GM12878 (cell line): ENCODE results near the gene RIPOR3. TPM values are rescaled to one million over a fixed set of nuclear protein-coding genes. Genes with fewer than 3 reads are reported as not detected.

Experiments used
- ATAC-seq: fragments of 200-7000 bp; cut with Tn5 transposase; 3 replicates; pipeline ENCODE4 v1.9.1; 2020; ENCODE audit warnings: mild to moderate bottlenecking, moderate library complexity
- BruUV-seq: library from RNA; stranded (reverse); fragments of 400-500 nt; replicated peaks from 2 replicates; lab custom pipeline; 2021; lab: Mats Ljungman, UMichigan
- CTCF ChIA-PET: fragments of 300-600 bp; sonication (Branson Sonifier 250); formaldehyde crosslinking; extraction: SDS; loops from one replicate; lab custom pipeline; 2021; ENCODE audit warnings: inconsistent platforms; lab: Yijun Ruan, JAX
- POLR2A ChIA-PET: fragments of 350-600 bp; formaldehyde crosslinking; extraction: SDS; loops from one replicate; lab custom pipeline; 2021; ENCODE audit warnings: inconsistent platforms; lab: Charles Lee
- RAD21 ChIA-PET: fragments of 300-600 bp; sonication (Branson Sonifier 250); formaldehyde crosslinking; loops from one replicate; lab custom pipeline; 2023; ENCODE audit warnings: antibody characterized with exemption; ENCODE audit not compliant: unreplicated experiment; lab: Charles Lee
- SMC1A ChIA-PET: fragments of 300-600 bp; sonication (Branson Sonifier 250); formaldehyde crosslinking; loops from one replicate; lab custom pipeline; 2023; ENCODE audit not compliant: unreplicated experiment, uncharacterized antibody; lab: Charles Lee
- DNase-seq: peaks from one replicate; pipeline ENCODE4 v3.0.0-alpha.2; 2011; ENCODE audit warnings: low read depth, low spot score
- FAIRE-seq: peaks from 3 replicates; lab custom pipeline; 2011; peaks lifted over from hg19 to GRCh38; lab: Jason Lieb, UNC
- H2AFZ ChIP-seq: 2 replicates; pipeline ENCODE4 v1.6.0; 2011; ENCODE audit warnings: low read depth, low read length, control low read depth; ENCODE audit not compliant: control insufficient read depth
- H3K27ac ChIP-seq: 2 replicates; pipeline ENCODE4 v1.5.1; 2011; ENCODE audit warnings: control low read depth; ENCODE audit not compliant: control insufficient read depth, insufficient read depth
- H3K27me3 ChIP-seq, 2 experiments: replicated peaks in 1 of 2; 2 replicates each; pipeline versions ENCODE4 v1.6.0 to v1.6.1; 2011; ENCODE audit warnings: low read length in 1 of 2; ENCODE audit not compliant: control insufficient read depth in 2 of 2, insufficient read depth in 2 of 2
- H3K36me3 ChIP-seq, 2 experiments: 2 replicates each; pipeline ENCODE4 v1.5.1; 2011; ENCODE audit warnings: low read length in 1 of 2; ENCODE audit not compliant: control insufficient read depth in 2 of 2, insufficient read depth in 2 of 2
- H3K4me1 ChIP-seq: 2 replicates; pipeline ENCODE4 v1.6.1; 2011; ENCODE audit warnings: mild to moderate bottlenecking, low read length, moderate library complexity, mixed read lengths; ENCODE audit not compliant: control insufficient read depth, insufficient read depth
- H3K4me2 ChIP-seq: 2 replicates; pipeline ENCODE4 v1.6.0; 2011; ENCODE audit warnings: control low read depth; ENCODE audit not compliant: control insufficient read depth, insufficient read depth
- H3K4me3 ChIP-seq: fragments of 200-600 bp; sonication (generic); 2 replicates; pipeline ENCODE4 v1.5.1; 2016
- H3K79me2 ChIP-seq: 2 replicates; pipeline ENCODE4 v1.6.0; 2011; ENCODE audit warnings: low read length; ENCODE audit not compliant: control insufficient read depth, insufficient read depth
- H3K9ac ChIP-seq: 2 replicates; pipeline ENCODE4 v1.8.0; 2011; ENCODE audit warnings: low read length, control low read depth, mixed read lengths; ENCODE audit not compliant: control insufficient read depth, insufficient read depth
- H3K9me3 ChIP-seq: replicated peaks from 3 replicates; pipeline ENCODE4 v1.5.1; 2011; ENCODE audit warnings: mild to moderate bottlenecking, low read length; ENCODE audit not compliant: control insufficient read depth, insufficient read depth
- H4K20me1 ChIP-seq: 2 replicates; pipeline ENCODE4 v1.6.0; 2011; ENCODE audit not compliant: control insufficient read depth, insufficient read depth
- ATF2 ChIP-seq: IDR thresholded peaks from 2 replicates; pipeline ENCODE4 v1.6.1; 2012; ENCODE audit warnings: low read length, inconsistent platforms
- E2F4 ChIP-seq: IDR thresholded peaks from 2 replicates; pipeline ENCODE4 v1.6.1; 2012; ENCODE audit warnings: low read depth, low read length, improper control_type of control experiment
- JUNB ChIP-seq: IDR thresholded peaks from 2 replicates; pipeline ENCODE4 v1.6.1; 2016; ENCODE audit warnings: antibody characterized with exemption, mild to moderate bottlenecking
- KAT2A ChIP-seq: conservative IDR thresholded peaks from 2 replicates; pipeline ENCODE4 v1.6.1; 2011; ENCODE audit warnings: low read depth, low read length; ENCODE audit not compliant: control insufficient read depth
- KLF5 ChIP-seq: fragments of 450-650 bp; IDR thresholded peaks from 2 replicates; pipeline ENCODE4 v1.6.1; 2014; ENCODE audit warnings: mild to moderate bottlenecking; ENCODE audit not compliant: partially characterized antibody
- MEF2A ChIP-seq: IDR thresholded peaks from 2 replicates; pipeline ENCODE4 v1.6.1; 2011; ENCODE audit warnings: low read depth, mild to moderate bottlenecking, low read length, moderate library complexity; ENCODE audit not compliant: insufficient read depth
- MXI1 ChIP-seq: fragments of 150-350 bp; IDR thresholded peaks from 2 replicates; pipeline ENCODE4 v1.6.1; 2011; ENCODE audit warnings: low read depth, mild to moderate bottlenecking, inconsistent platforms, low read length, improper control_type of control experiment
- MYB ChIP-seq: fragments of 150-350 bp; IDR thresholded peaks from 2 replicates; pipeline ENCODE4 v1.6.1; 2014; ENCODE audit warnings: mild to moderate bottlenecking, low read depth, low read length, borderline replicate concordance
- NFXL1 ChIP-seq: fragments of 450-650 bp; IDR thresholded peaks from 2 replicates; pipeline ENCODE4 v1.6.1; 2017; ENCODE audit warnings: antibody characterized with exemption, mild to moderate bottlenecking, borderline replicate concordance
- NFYB ChIP-seq: IDR thresholded peaks from 2 replicates; pipeline ENCODE4 v1.6.1; 2011; ENCODE audit warnings: low read depth, mild to moderate bottlenecking, low read length, improper control_type of control experiment, moderate library complexity; ENCODE audit not compliant: insufficient read depth
- POU2F2 ChIP-seq: IDR thresholded peaks from 3 replicates; pipeline ENCODE4 v1.6.1; 2011; ENCODE audit warnings: low read depth, mild to moderate bottlenecking, low read length, borderline replicate concordance
- SMC3 ChIP-seq: IDR thresholded peaks from 2 replicates; pipeline ENCODE4 v1.6.1; 2011; ENCODE audit warnings: low read length, improper control_type of control experiment, borderline replicate concordance
- SPI1 ChIP-seq: IDR thresholded peaks from 2 replicates; pipeline ENCODE4 v1.6.1; 2011; ENCODE audit warnings: low read depth, mild to moderate bottlenecking, low read length, moderate library complexity, borderline replicate concordance; ENCODE audit not compliant: insufficient read depth
- SREBF1 ChIP-seq: IDR thresholded peaks from 2 replicates; pipeline ENCODE4 v1.6.1; 2012; ENCODE audit warnings: mild to moderate bottlenecking, low read length
- SUZ12 ChIP-seq: fragments of 200-600 bp; sonication (generic); IDR thresholded peaks from one replicate; pipeline ENCODE4 v1.6.1; 2018; ENCODE audit warnings: antibody characterized with exemption, mild to moderate bottlenecking; ENCODE audit not compliant: unreplicated experiment
- ZNF622 ChIP-seq: fragments of 450-650 bp; IDR thresholded peaks from 2 replicates; pipeline ENCODE4 v1.6.1; 2017; ENCODE audit warnings: mild to moderate bottlenecking, inconsistent platforms
- WGBS: methylation state at CpG from one replicate; pipeline ENCODE4 v1.1.6; 2016; ENCODE audit warnings: low lambda C conversion rate; ENCODE audit not compliant: insufficient replicate concordance, insufficient coverage; ENCODE audit errors: missing lambda C conversion rate; 5-methylcytosine and 5-hydroxymethylcytosine counted together
- in situ Hi-C: fragments of 300-500 bp; cut with MboI; formaldehyde crosslinking; loops from 9 replicates; pipeline ENCODE4 v1.14.3; 2018; ENCODE audit warnings: mixed read lengths
- intact Hi-C: fragments of 100-400 bp; cut with micrococcal nuclease; formaldehyde crosslinking; loops from one replicate; pipeline ENCODE4 v1.14.2; 2022; ENCODE audit not compliant: unreplicated experiment
- polyA plus RNA-seq, 11 experiments: library from polyadenylated mRNA; depleted of rRNA in 4 of 11; unstranded in 6 of 11; stranded (reverse) in 5 of 11; fragments of >200 nt; fragmentation: Nextera tagmentation in 4 of 11; fragmentation: Illumina TruSeq in 1 of 11; extraction: Ambion mirVana in 4 of 11; extraction: Trizol in 1 of 11; gene quantifications; 1 replicate in 1 of 11; 2 replicates in 10 of 11; pipeline versions ENCODE4 v1.2.1 to v1.2.3, GENCODE V29; 2011 to 2016; ENCODE audit warnings: inconsistent platforms in 2 of 11, missing spikeins in 2 of 11, low read depth in 1 of 11
- total RNA-seq, 4 experiments: library from RNA; depleted of rRNA in 3 of 4; stranded (reverse); fragments of >200 nt in 3 of 4; fragmentation: Illumina TruSeq in 1 of 4; extraction: Trizol in 1 of 4; gene quantifications; 2 replicates each; pipeline versions ENCODE4 v1.2.1 to v1.2.3, GENCODE V29; 2013 to 2021

The RIPOR3 gene
- total and polyA plus RNA-seq, 10 of the 15 experiments (the other 5 are each of a cell fraction or from before 2014, with no cell fraction given): 0.04 to 0.55 (median 0.12) TPM; not detected in 6

- H2AFZ ChIP-seq: no peak overlapping the region
- in situ Hi-C loops (no loop called here), intact Hi-C loops (no loop called here)
- no peak overlapping the region for H3K4me3 ChIP-seq
- H3K36me3 ChIP-seq: peaks cover 11 to 27% of the 10 kb centered on the region in 2 experiments
- no peak for TF ChIP-seq MEF2A
- no peak for TF ChIP-seq KLF5
- no peak for TF ChIP-seq MXI1
- no peak for TF ChIP-seq KAT2A
- TF ChIP-seq NFXL1: no peak
- no peak for TF ChIP-seq POU2F2
- no peak for TF ChIP-seq SMC3
- TF ChIP-seq SPI1: no peak
- no peak for TF ChIP-seq JUNB
- no peak for TF ChIP-seq MYB
- TF ChIP-seq SUZ12: no peak
- no peak for TF ChIP-seq SREBF1
- no peak for TF ChIP-seq ATF2
- no peak for TF ChIP-seq ZNF622
- TF ChIP-seq NFYB: no peak
- TF ChIP-seq E2F4: no peak
- no peak overlapping the region for H3K27ac ChIP-seq
- H3K27me3 ChIP-seq: no peaks in the 10 kb centered on the region
- RAD21 ChIA-PET: interaction anchor here (1.2 kb wide), 1 partner anchor 34 kb away, joined by 4 read pairs; no protein-coding TSS in a partner anchor
- no peak for FAIRE-seq
- DNase-seq: no peak
- H3K9ac ChIP-seq: no peak overlapping the region
- SMC1A ChIA-PET: interaction anchor here (73.1 kb wide), 1 partner anchor 49 kb away, joined by 2799 read pairs; the partner anchor contains the start of gene PTPN1
- H3K79me2 ChIP-seq: peaks cover 62% of the 10 kb centered on the region
- CTCF ChIA-PET: interaction anchor here (1.0 to 2.2 kb wide), 4 partner anchors 13 to 53 kb away, joined by 3 to 5 read pairs (median 4); no protein-coding TSS in a partner anchor
- no peaks in the 10 kb centered on the region for H4K20me1 ChIP-seq
- ATAC-seq: no peak
- H3K9me3 ChIP-seq: peaks cover 9% of the 10 kb centered on the region; the same call in 2 of the 3 replicates
- H3K4me1 ChIP-seq: peaks cover 7% of the 10 kb centered on the region; the same call in 1 of the 2 replicates
- no TSS peak for BruUV-seq
- POLR2A ChIA-PET: no interaction called here
- H3K4me2 ChIP-seq: no peak overlapping the region
- 97% methylated on average over 11 of the region's 11 CpGs for WGBS
Observed at GRCh38 chr20:50557549-50558134, 133.7 kb downstream of the RIPOR3 start.
